ENCODE data around the gene KCNN3.

Gene KCNN3

DNA sequence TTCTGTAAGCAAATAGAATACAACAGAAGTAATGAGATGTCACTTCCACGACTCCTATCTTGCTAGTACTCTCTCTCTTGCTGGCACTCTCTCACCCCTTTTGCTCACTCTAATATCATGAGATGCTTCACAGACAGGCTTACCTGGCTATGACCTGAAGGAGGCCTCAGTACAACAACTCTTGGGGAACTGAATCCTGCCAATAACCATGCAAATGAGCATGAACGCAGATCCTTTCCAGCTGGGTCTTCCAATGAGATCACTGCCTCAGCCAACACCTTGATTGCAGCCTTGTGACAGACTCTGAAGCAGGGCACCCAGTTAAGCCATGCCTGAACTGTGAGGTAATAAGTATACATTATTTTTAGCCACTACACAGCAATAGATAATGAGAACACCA, 209.0 kb downstream of the KCNN3 start:
- DNase-seq (ENCODE audit: low read depth in 2 of 2) = no peak

GRCh38 chr1:154659823-154660592, 210.1 kb downstream of the KCNN3 start:
- DNase-seq (ENCODE audit: low read depth in 2 of 2) = no peak

DNA sequence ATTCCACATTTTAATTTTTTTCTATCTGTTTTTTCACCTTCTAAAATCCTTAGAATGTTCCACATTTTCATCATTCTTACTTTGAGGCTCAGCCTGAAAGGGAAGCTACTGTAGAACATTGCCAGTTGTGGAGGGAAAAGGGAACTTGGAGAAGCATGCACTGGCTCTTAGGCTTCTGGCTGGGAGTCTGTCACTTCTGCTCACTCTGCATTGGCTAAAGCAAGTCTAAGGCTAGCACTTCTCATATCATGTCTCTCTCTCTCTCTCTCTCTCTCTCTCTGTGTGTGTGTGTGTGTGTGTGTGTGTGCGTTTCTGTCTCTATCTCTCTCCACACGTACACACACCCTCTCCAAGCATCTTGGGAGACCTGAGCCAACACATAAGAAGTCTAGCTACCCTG, 212.5 kb downstream of the KCNN3 start:
- no peak for DNase-seq (ENCODE audit: low read depth in 2 of 2)

- no peak for DNase-seq (ENCODE audit: low read depth in 2 of 2)
These were observed 217.2 kb downstream of the KCNN3 start for GRCh38 chr1:154652893-154653292.
